ENCODE measurements around the gene WDR54.

Gene WDR54, protein sequence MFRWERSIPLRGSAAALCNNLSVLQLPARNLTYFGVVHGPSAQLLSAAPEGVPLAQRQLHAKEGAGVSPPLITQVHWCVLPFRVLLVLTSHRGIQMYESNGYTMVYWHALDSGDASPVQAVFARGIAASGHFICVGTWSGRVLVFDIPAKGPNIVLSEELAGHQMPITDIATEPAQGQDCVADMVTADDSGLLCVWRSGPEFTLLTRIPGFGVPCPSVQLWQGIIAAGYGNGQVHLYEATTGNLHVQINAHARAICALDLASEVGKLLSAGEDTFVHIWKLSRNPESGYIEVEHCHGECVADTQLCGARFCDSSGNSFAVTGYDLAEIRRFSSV

DNA sequence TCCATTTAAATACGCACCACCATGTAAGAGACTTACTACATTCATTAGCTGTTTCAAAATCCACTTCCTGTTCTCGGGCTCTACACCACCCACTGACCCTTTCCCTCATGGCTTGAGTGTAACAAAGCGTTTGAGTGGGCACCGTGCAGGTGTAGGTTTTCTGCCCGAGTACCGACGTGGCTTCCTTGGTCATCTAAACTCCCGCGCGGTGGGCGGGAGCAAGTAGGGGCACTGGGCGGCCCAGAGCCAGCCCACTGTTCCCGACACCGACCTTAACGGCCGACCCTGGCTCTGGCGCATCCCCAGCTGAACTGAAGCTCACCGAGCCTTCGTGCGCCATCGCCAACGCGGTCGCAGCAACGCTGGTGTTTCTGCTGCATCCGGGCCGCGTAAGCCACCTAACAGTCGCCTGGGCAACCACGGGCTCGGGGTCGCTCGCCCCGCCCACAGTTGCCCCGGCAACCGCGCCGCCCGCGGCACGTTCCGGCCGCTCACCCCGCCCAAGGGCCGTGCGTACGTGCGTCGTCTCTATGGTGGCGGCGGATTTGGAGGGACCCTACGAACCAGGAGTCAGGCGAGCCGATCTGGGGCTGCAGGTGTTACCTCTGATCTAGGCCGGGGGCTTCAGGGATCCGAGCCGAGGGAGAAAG, at the start of gene WDR54, which contains the start of gene C2orf81:
TSS of gene WDR54 (plus strand) at position 510 of the 650 bp plus-strand sequence. CDS start 424 bp downstream, outside the sequence.
TSS of gene C2orf81 (minus strand) at position 399 of the 650 bp plus-strand sequence. CDS start at position 340, 59 bp downstream.
- Mint-ChIP-seq H3K4me3 (peak within 1 kb of the TSS; percentile 98), H3K27me3 (peaks cover 26% of the 10 kb centered on the region), H3K36me3 (peaks cover 17% of the 10 kb centered on the region), H3K9me3 (no peaks in the 10 kb centered on the region), H3K27ac (peak within 1 kb of the TSS; percentile 98), H3K4me1 (peaks cover 38% of the 10 kb centered on the region)
- DNase-seq: peak; percentile 96
- CTCF ChIA-PET: interaction anchor here (0.7 to 1.9 kb wide), 7 partner anchors 20 to 166 kb away, joined by 3 to 6 read pairs (median 4); partner anchors contain the start of genes INO80B and MOGS

DNA sequence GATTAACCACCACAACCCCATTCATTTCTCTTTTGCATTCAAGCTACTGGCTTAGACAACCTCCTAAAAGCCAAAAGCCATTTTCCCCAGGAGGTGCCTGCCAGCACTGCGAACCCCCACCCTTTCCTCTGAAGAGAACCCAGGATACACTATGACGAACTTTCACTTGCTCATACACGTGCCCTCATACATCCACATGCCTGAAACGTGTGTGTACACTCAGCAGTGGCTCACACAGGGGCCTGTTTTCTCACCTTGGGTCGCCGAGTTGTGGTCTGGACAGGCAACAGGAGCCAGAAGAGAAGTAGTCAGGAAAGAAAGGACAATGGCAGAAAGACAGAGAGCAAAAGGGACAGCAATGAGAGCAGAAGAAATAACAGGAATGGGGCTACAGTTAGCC, 48.9 kb upstream of the WDR54 start:
- H3K4me1 Mint-ChIP-seq: peaks cover 7% of the 10 kb centered on the region
- no peaks in the 10 kb centered on the region for H3K27me3 Mint-ChIP-seq
- no peak overlapping the region for H3K27ac Mint-ChIP-seq
- no peaks in the 10 kb centered on the region for H3K9me3 Mint-ChIP-seq
- H3K4me3 Mint-ChIP-seq: no peak overlapping the region
- CTCF ChIA-PET: no interaction called here
- no peak for DNase-seq
- H3K36me3 Mint-ChIP-seq: peaks cover 31% of the 10 kb centered on the region

DNA sequence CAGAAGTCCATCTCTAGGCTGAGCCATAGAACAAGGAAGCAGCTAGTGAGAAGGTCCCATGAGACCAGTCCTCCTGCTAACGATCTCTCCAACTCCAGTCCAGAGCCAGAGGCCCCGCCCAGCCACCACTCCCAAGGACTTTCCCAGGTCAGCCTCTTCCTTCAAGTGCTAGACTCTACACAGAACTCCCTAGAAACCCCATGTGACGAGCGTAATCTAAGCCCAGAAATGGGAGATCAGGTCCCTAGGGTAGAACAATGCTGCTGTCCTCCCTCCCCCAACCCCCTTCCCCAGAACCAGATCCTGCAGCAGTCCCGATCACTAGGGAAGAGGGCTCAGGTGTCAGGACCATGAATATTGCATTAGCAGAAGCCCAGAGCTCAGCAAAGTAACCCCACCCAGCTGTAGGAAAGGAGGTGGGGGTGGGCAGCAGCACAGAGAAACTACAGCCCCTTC, 48.3 kb upstream of the WDR54 start:
- Mint-ChIP-seq H3K36me3 (peaks cover 29% of the 10 kb centered on the region), H3K27ac (no peak overlapping the region), H3K9me3 (no peaks in the 10 kb centered on the region), H3K4me3 (no peak overlapping the region), H3K4me1 (peaks cover 7% of the 10 kb centered on the region), H3K27me3 (no peaks in the 10 kb centered on the region)
- CTCF ChIA-PET: interaction anchor here (0.9 kb wide), 1 partner anchor 38 kb away, joined by 4 read pairs; no protein-coding TSS in a partner anchor
- no peak for DNase-seq

DNA sequence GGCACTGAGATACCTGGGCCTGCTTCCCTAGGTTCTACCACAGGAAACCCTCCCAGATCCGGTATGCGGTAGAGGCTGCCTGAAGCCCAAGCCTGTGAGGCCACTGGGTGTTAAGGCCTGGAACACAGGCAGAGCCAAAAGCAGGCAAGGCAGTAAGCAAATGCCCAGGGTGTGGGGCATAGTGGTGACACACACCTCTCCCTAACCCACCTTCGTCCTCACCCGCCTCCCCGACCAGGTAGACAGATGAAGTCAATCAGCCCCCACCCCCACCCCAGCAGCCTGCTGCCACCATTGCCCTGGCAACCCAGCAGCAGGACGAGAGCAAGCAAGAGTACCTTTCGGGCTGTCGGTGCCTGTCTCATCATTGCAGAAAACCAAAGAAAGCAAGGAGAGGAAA, 47.5 kb upstream of the WDR54 start:
- Mint-ChIP-seq H3K4me1 (peaks cover 12% of the 10 kb centered on the region), H3K27me3 (no peaks in the 10 kb centered on the region), H3K9me3 (no peaks in the 10 kb centered on the region), H3K27ac (no peak overlapping the region), H3K36me3 (peaks cover 28% of the 10 kb centered on the region), H3K4me3 (no peak overlapping the region)
- CTCF ChIA-PET: interaction anchor here (0.9 kb wide), 1 partner anchor 39 kb away, joined by 4 read pairs; no protein-coding TSS in a partner anchor
- no peak for DNase-seq

DNA sequence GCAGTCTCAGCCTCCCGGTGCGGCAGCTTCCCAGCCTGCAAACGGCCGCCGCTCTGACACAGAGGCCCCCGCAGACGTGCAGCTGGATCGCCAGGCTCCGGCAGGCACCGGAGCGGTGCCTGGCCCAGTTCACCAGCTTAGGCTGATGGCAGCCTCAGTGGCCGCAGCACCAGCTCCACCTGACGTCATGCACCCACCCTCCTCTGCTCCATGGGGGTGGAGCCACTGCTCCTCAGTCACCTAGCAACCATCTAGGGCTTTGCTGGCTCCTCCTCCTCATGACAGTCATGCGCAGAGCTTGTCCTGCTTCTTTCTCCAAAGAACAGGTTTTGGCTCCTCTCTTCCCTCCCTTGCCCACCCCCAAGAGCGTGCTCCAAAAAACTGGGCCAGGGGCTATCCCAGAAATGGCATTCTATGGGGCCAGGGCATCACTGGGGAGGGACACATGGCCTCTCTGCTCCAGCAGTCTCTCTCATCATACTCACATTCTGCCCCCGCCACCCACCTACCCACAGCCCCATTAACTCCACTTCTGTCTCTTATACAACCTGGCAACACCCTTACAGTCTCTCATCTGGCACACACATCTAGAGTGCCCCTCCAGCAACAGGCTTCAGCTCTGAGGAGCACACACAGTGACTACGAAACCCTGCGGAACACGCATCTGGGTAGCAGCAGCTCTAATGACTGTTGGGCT, 46.9 kb upstream of the WDR54 start:
- no peak for DNase-seq
- no peak overlapping the region for H3K27ac Mint-ChIP-seq
- no peaks in the 10 kb centered on the region for H3K27me3 Mint-ChIP-seq
- CTCF ChIA-PET: interaction anchor here (1.5 kb wide), 1 partner anchor 26 kb away, joined by 4 read pairs; no protein-coding TSS in a partner anchor
- no peak overlapping the region for H3K4me3 Mint-ChIP-seq
- H3K4me1 Mint-ChIP-seq: peaks cover 13% of the 10 kb centered on the region
- peaks cover 23% of the 10 kb centered on the region for H3K36me3 Mint-ChIP-seq
- H3K9me3 Mint-ChIP-seq: no peaks in the 10 kb centered on the region

DNA sequence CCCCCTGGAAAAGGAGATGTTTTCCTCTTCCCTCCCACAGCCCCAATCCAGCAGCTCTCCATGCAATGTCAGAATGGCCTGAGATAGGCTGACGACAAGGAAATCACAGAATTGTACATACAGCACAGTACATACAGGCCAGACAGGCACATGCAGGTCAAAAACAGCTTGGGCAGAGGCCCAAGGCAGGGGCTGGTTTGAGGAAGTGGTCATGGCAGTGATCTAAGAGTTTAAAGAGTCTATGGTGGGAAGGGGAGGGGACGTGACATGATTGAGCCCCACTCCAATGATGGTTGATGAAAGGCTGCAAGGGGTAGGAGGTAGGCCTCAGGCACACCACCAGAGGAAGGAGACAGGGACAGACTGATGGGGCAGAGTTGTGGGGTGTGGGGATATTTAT, 45.7 kb upstream of the WDR54 start:
- H3K4me3 Mint-ChIP-seq: no peak overlapping the region
- no peak overlapping the region for H3K27ac Mint-ChIP-seq
- CTCF ChIA-PET: interaction anchor here (0.7 to 1.5 kb wide), 2 partner anchors 16 to 25 kb away, joined by 3 to 4 read pairs; no protein-coding TSS in a partner anchor
- H3K27me3 Mint-ChIP-seq: no peaks in the 10 kb centered on the region
- H3K36me3 Mint-ChIP-seq: peaks cover 16% of the 10 kb centered on the region
- H3K9me3 Mint-ChIP-seq: no peaks in the 10 kb centered on the region
- DNase-seq: no peak
- peaks cover 21% of the 10 kb centered on the region for H3K4me1 Mint-ChIP-seq

DNA sequence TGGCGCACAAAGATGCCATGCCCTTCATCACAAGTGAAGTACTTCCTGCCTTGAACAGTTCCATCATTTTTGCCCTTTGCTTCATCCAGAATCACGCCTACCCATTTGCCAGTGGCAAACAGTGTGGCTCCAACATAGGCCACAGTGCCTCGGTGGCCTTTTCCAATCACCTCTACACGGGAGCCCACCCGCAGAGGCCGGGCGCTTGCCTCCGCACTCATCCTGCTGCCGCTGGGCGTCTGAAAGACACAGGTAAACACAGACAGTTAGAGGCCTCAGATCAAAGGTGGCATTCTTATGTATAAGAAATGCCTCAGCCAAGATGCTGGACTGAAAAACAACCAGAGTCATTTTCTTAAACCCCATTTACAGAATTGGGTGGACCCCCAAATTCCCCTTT, 43.5 kb upstream of the WDR54 start:
- peaks cover 10% of the 10 kb centered on the region for H3K36me3 Mint-ChIP-seq
- H3K4me3 Mint-ChIP-seq: no peak overlapping the region
- H3K9me3 Mint-ChIP-seq: no peaks in the 10 kb centered on the region
- CTCF ChIA-PET: no interaction called here
- no peak overlapping the region for H3K27ac Mint-ChIP-seq
- peaks cover 30% of the 10 kb centered on the region for H3K4me1 Mint-ChIP-seq
- no peak for DNase-seq
- no peaks in the 10 kb centered on the region for H3K27me3 Mint-ChIP-seq

DNA sequence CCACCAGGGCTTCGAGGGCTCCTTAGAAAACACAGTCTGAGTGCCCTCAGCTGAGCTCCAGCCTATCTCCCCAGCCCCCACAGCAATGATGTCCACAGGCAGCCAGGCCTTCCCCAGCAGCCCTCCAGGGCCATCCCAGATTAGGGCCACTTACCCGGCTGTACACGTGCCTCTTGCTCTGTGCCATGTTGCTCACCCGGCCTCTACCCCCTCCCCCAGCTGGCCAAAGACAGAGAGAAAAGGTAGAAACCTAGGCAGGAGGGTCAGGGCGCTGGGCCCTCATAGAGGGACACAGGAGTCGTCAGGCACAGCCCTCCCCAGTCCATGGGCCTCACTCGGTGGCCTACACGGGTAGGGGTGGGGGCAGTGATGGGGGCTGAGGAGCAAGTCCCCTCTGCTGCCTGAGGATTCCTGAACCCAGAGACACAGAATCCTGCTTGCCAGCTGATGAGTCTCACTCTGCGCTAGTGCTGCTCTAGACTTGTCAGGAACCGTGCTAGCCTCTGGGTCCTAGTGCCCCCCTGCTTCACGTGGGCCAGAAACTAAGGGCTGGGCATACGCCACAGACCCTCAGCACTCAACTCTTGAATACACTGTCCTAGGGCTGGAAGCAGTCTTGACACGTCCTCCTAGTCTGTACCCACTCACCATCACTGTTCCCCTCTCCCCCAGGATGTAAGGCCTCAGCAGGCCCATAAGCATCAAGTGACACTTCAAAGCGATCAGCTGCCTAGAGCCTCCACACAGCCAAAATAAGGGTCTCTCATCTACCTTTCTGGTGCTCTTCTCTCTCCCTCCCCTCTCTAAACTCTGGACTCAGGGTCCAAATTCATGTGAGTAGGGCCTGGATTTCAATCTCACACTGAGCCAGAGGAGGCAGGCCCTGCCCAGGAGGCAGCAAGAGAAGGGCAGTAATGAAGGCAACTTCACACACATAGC, 41.4 kb upstream of the WDR54 start, which contains the start of gene DCTN1:
TSS of gene DCTN1 (minus strand) at position 461 of the 939 bp plus-strand sequence. CDS start at position 187, 274 bp downstream.
- H3K27me3 Mint-ChIP-seq: no peaks in the 10 kb centered on the region
- no peaks in the 10 kb centered on the region for H3K9me3 Mint-ChIP-seq
- H3K27ac Mint-ChIP-seq: no peak within 1 kb of the TSS
- peaks cover 12% of the 10 kb centered on the region for H3K36me3 Mint-ChIP-seq
- DNase-seq: peak; percentile 35
- CTCF ChIA-PET: interaction anchor here (1.1 kb wide), 2 partner anchors 10 to 45 kb away, joined by 3 to 4 read pairs; no protein-coding TSS in a partner anchor
- no peak within 1 kb of the TSS for H3K4me3 Mint-ChIP-seq
- peaks cover 23% of the 10 kb centered on the region for H3K4me1 Mint-ChIP-seq

DNA sequence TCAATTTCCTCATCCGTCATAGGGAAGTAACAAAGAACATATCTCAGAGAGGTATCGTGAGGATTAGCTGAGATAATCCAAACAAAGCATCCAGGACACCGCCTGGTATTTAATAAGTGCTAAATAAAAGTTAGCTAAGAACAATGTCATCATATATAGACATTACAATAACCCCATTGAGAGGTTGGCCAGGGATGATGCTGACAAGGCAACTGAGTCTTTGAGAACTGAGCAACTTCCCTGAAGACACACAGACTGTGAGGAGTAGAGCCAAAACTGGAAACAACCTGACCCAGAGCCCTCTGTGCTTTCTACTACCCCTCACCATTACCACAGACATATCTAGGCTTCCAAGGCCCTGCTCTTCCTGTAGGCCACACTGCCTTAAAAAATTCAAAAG, 39.8 kb upstream of the WDR54 start:
- no peak for DNase-seq
- peaks cover 23% of the 10 kb centered on the region for H3K4me1 Mint-ChIP-seq
- no peaks in the 10 kb centered on the region for H3K9me3 Mint-ChIP-seq
- peak overlapping the region; percentile 1 for H3K27ac Mint-ChIP-seq
- no peaks in the 10 kb centered on the region for H3K27me3 Mint-ChIP-seq
- CTCF ChIA-PET: interaction anchor here (0.9 to 1.6 kb wide), 4 partner anchors 9 to 132 kb away, joined by 4 to 6 read pairs (median 4); no protein-coding TSS in a partner anchor
- no peak overlapping the region for H3K4me3 Mint-ChIP-seq
- H3K36me3 Mint-ChIP-seq: peaks cover 8% of the 10 kb centered on the region

DNA sequence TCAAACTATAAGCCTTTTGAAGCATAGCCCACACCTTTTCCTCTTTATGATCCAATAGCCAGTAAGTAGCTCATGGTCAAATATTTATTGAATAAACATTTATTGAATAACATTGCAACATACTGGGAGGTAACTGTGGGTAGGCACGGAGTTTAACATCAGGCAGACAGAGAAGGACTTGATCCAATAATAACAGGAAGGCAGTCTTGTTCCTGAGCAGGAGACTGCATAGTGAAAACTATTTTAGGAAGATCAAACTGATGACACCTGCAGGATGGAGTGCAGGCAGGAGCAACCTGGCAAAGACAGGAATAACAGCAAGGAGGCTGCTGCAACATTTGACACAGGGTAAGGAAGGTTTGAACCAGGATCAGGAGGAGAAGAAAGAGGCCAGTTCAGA, 38.3 kb upstream of the WDR54 start:
- no peaks in the 10 kb centered on the region for H3K9me3 Mint-ChIP-seq
- no peak overlapping the region for H3K27ac Mint-ChIP-seq
- H3K4me1 Mint-ChIP-seq: peaks cover 23% of the 10 kb centered on the region
- CTCF ChIA-PET: interaction anchor here (1.5 to 1.6 kb wide), 2 partner anchors 8 to 17 kb away, joined by 4 to 5 read pairs; no protein-coding TSS in a partner anchor
- H3K27me3 Mint-ChIP-seq: no peaks in the 10 kb centered on the region
- peaks cover 6% of the 10 kb centered on the region for H3K36me3 Mint-ChIP-seq
- no peak overlapping the region for H3K4me3 Mint-ChIP-seq
- DNase-seq: no peak

DNA sequence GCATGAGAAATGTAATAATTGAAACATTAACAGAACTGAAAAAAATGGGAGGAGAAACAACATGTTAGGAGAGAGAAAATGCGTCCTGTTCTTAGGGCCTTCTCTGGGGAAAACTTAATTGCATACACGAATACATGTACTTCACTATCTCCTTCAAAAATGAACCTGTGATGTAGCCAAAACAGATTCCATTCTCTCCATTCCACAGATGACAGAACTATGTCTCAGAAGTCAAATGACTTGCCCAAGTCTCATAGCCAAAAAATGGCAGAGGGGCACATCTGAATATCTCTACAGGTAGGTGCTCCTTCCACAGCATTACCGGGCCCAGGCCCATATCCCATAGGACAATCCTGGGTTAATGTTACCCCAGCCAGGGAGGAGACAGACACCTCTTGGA, 37.5 kb upstream of the WDR54 start:
- H3K9me3 Mint-ChIP-seq: no peaks in the 10 kb centered on the region
- CTCF ChIA-PET: no interaction called here
- no peaks in the 10 kb centered on the region for H3K27me3 Mint-ChIP-seq
- DNase-seq: no peak
- H3K27ac Mint-ChIP-seq: no peak overlapping the region
- H3K4me1 Mint-ChIP-seq: peaks cover 18% of the 10 kb centered on the region
- H3K36me3 Mint-ChIP-seq: peaks cover 2% of the 10 kb centered on the region
- no peak overlapping the region for H3K4me3 Mint-ChIP-seq

DNA sequence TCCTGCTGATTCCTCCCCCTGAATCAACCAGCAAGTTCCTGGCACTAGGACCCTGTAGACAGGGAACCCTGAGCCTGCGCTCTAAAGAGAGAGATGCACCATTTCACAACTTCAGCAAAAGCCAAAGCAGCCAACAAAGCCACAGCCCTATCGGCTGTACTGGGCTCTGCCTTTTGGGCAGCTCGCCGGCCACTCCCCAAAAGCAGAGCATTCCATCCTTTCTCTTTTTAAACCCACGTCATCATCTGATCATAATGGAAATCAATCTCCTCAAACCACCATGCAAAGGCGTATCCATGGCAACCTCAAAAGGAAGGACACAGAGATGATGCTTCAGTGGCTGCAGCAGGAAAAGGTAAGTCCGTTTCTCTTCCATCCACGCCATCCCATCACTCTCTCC, 36.1 kb upstream of the WDR54 start:
- peaks cover 2% of the 10 kb centered on the region for H3K36me3 Mint-ChIP-seq
- no peaks in the 10 kb centered on the region for H3K9me3 Mint-ChIP-seq
- H3K4me3 Mint-ChIP-seq: no peak overlapping the region
- no peak for DNase-seq
- CTCF ChIA-PET: no interaction called here
- H3K4me1 Mint-ChIP-seq: peaks cover 12% of the 10 kb centered on the region
- no peaks in the 10 kb centered on the region for H3K27me3 Mint-ChIP-seq
- H3K27ac Mint-ChIP-seq: no peak overlapping the region

DNA sequence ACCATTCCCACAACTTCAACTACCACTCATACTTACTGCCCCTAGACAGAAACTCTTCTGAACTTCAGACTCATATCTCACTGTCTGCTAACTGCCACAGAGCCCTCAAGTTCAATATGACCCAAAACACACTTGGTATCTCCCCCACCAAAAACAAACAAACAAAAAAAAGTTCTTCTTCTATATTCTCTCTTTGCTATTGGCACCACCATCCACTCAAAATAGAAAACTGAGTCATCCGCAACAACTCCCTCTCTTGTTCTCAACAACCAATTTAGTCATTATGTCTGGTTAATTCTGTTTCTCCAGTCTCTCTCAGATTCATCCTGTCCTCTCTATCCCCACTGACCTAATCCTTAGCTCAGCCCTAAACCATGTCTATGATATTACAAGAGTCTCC, 34.2 kb upstream of the WDR54 start:
- Mint-ChIP-seq H3K4me1 (peaks cover 1% of the 10 kb centered on the region), H3K4me3 (no peak overlapping the region), H3K27ac (no peak overlapping the region), H3K9me3 (no peaks in the 10 kb centered on the region), H3K36me3 (peaks cover 2% of the 10 kb centered on the region), H3K27me3 (no peaks in the 10 kb centered on the region)
- DNase-seq: no peak
- CTCF ChIA-PET: no interaction called here

All from activated naive CD4-positive, alpha-beta T cell treated with anti-CD3 and anti-CD28 coated beads, Interleukin-2, amount 10 ng/mL, durations not matched to agents 7 days and 5 days (primary cell).